NOMO-1 treated with DMSO at 0.1 percent for 48 hours (cell line): Measurements from ENCODE around the gene TMEM255B.
A peak's percentile ranks its signal among the peaks of the same experiment; 100 is the strongest.

Experiments used
- DNase-seq: peaks from one replicate; lab custom pipeline; 2025; ENCODE audit not compliant: unreplicated experiment; lab: John Stamatoyannopoulos, UW

TMEM255B gene

GRCh38 chr13:113857531-113858195 lies 98.6 kb downstream of the TMEM255B start:
- DNase-seq = no peak

- DNase-seq = no peak
Measured at GRCh38 chr13:113859311-113860050, 100.5 kb downstream of the TMEM255B start.

GRCh38 chr13:113860051-113860664 lies 101.1 kb downstream of the TMEM255B start:
- DNase-seq = no peak

- no peak for DNase-seq
Measured at GRCh38 chr13:113860665-113861432, 101.8 kb downstream of the TMEM255B start.

- DNase-seq = no peak
Measured at GRCh38 chr13:113861433-113862030, 102.5 kb downstream of the TMEM255B start.

GRCh38 chr13:113862191-113862930 lies 103.3 kb downstream of the TMEM255B start:
- DNase-seq = no peak

GRCh38 chr13:113862931-113863523 lies 104.0 kb downstream of the TMEM255B start:
- peak; percentile 48 for DNase-seq

- DNase-seq = peak; percentile 19
Measured at GRCh38 chr13:113863524-113864272, 104.7 kb downstream of the TMEM255B start, which contains the start of gene GAS6. TSS of gene GAS6 (minus strand) at chr13:113864076. CDS start at chr13:113863920, 156 bp downstream.

- DNase-seq = no peak
Measured at GRCh38 chr13:113864273-113864890, 105.4 kb downstream of the TMEM255B start.

- no peak for DNase-seq
Measured at GRCh38 chr13:113865427-113865826, 106.4 kb downstream of the TMEM255B start.
